HG02938 (cell line): ENCODE results near the gene TTC23L.
A peak's percentile ranks its signal among the peaks of the same experiment; 100 is the strongest.
"Not testable (repeated sequence)": the region's sequence is repeated elsewhere in the genome, so short reads cannot be mapped to it uniquely, and the experiment has no call there.

Source experiments
- ATAC-seq: cut with Tn5 transposase; IDR thresholded peaks from one replicate; pipeline ENCODE4 v1.9.1; 2021; ENCODE audit warnings: mild to moderate bottlenecking, moderate library complexity; ENCODE audit not compliant: unreplicated experiment

Gene TTC23L

GRCh38 chr5:34838785-34839714 is at the start of gene TTC23L:
Gene TTC23L (plus strand): TSS chr5:34839164. CDS start chr5:34840672, 1,508 bp downstream.
- peak; percentile 97 for ATAC-seq

- no peak for ATAC-seq
Observed at GRCh38 chr5:34789639-34790038, 49.3 kb upstream of the TTC23L start.

- no peak for ATAC-seq
Observed at GRCh38 chr5:34790069-34790468, 48.9 kb upstream of the TTC23L start.

GRCh38 chr5:34791761-34792244 is 47.2 kb upstream of the TTC23L start:
- no peak for ATAC-seq

- no peak for ATAC-seq
Observed at GRCh38 chr5:34802834-34803563, 36.0 kb upstream of the TTC23L start.

GRCh38 chr5:34803974-34804732 is 34.8 kb upstream of the TTC23L start:
- ATAC-seq = no peak

GRCh38 chr5:34804913-34805312 is 34.1 kb upstream of the TTC23L start:
- ATAC-seq = no peak

GRCh38 chr5:34806532-34806931 is 32.4 kb upstream of the TTC23L start:
- no peak for ATAC-seq

GRCh38 chr5:34811706-34812105 is 27.3 kb upstream of the TTC23L start:
- ATAC-seq = no peak

GRCh38 chr5:34813509-34813908 is 25.5 kb upstream of the TTC23L start:
- no peak for ATAC-seq

GRCh38 chr5:34817558-34818351 is 21.2 kb upstream of the TTC23L start:
- ATAC-seq = no peak

- ATAC-seq = no peak
Observed at GRCh38 chr5:34818717-34819116, 20.2 kb upstream of the TTC23L start.

- ATAC-seq = no peak
Observed at GRCh38 chr5:34820593-34820992, 18.4 kb upstream of the TTC23L start.

GRCh38 chr5:34822956-34823715 is 15.8 kb upstream of the TTC23L start:
- ATAC-seq = no peak

- no peak for ATAC-seq
Observed at GRCh38 chr5:34826347-34826746, 12.6 kb upstream of the TTC23L start.

GRCh38 chr5:34827588-34828506 is 11.1 kb upstream of the TTC23L start:
- ATAC-seq = no peak

- ATAC-seq = not testable (repeated sequence)
Observed at GRCh38 chr5:34830827-34831226, 8.1 kb upstream of the TTC23L start.

- ATAC-seq = no peak
Observed at GRCh38 chr5:34831303-34831702, 7.7 kb upstream of the TTC23L start.
